CD4-positive, alpha-beta T cell treated with Interleukin-10 for 1 hour (primary cell): ENCODE data around the gene YOD1.

Source experiments
- DNase-seq: peaks from one replicate; pipeline ENCODE4 v3.0.0-alpha.2; 2020

The YOD1 gene

DNA sequence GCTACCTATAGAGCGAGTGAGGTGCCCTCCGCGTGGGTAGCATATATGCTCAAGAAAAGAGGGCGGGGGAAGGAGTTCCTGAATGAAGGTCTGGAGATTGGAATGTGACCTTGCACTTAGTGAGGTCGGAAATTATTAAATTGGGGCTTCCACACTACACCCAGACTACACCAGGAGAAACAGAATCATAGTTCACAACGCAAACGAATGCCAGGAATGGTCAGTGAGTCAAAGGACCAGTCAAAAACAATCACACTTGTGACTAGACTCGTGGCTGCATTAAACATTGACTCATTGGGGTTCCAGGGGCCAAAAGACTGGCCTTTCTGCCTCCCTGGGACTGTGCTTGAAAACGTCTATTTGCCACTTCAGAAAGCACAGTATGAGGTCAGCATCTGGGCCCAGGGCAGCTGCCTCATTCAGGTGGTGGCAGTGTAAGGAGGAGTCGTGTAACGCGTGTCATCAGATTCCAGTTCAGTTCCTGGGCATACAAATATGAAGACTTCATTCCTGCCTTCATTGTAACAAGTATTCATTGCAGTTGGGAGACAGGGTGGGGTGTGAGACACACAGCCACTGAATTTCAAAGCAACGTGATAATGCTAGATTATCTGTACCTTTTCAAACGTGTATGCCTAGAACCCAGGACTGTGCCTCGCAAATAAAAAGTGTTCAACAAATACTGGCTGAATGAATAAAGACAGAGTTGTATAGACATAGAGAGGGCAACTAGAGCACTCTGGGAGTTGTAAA, at the start of gene YOD1:
YOD1 (minus strand) TSS at position 18 of the 753 bp plus-strand sequence. CDS start 178 bp downstream, outside the sequence.
- DNase-seq = no peak

DNA sequence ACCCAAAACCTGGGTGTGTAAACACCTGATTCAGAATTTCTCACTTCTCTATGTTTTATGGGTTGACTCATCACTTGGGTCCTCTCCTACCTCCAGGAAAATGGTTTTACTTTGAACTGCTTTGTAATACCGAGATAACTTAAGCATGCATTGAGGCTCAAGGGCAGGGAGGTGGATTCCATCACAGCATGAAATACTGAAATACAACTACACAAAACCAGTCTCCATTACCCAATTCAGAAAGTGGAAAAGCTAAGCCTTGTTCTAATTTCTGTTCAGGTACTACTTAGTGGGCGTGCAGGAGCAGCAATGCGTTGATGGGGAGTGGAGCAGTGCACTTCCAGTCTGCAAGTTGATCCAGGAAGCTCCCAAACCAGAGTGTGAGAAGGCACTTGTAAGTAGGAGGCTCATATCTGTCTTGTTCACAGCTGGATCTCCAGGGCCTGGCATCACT, 46.9 kb upstream of the YOD1 start:
- DNase-seq = no peak

- DNase-seq = no peak
Observed at GRCh38 chr1:207093944-207094343, 42.9 kb upstream of the YOD1 start.

- DNase-seq = no peak
Observed at GRCh38 chr1:207091200-207091908, 40.3 kb upstream of the YOD1 start.

- DNase-seq = no peak
Observed at GRCh38 chr1:207089627-207090355, 38.8 kb upstream of the YOD1 start.

DNA sequence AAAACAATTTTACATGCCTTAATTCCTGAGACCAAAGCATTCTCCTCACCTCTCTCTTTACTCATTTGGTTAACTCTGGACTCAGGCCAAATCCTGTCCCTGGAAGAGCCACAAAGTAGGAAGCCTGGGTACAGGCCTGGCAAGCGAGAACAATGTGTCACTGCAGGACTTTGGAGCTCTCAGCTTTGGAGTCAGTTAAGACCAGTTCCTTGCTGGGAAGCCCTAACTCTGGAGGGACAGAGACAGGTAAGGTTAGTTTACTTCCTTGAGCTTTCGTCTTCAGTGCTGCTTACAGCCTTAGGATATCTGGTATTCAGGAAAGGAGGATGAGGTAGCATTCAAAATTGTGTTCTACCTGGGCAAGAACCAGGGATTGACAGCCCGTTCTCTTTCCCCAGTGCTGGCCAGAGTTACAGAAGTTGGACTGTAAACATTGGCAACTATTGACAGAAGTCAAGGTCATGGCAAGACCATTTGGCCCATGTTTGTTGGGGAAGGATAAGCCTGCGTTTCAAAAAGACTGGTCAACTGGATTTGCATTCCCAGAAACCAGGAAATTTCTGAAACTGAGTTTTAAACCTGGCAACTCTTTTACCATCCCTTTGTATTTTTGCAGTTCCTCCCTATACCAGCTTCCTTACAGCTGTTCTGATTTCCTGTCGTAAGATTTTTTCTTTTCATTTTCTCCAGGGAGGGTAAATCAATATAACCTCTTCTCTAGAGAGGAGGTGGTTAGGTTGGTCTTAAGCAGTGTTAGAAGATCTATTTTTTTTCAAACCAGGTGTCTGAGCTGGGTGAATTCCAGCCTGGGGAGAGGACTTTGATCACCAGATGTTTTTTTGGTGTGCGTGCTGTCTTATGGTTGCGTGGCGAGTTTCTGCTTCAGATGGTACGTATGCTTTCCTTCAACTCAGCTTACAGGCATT, 38.0 kb upstream of the YOD1 start, which contains the start of gene C4BPB:
C4BPB (plus strand) TSS at position 160 of the 926 bp plus-strand sequence; CDS start at position 832, 672 bp downstream.
- DNase-seq = peak; percentile 19

DNA sequence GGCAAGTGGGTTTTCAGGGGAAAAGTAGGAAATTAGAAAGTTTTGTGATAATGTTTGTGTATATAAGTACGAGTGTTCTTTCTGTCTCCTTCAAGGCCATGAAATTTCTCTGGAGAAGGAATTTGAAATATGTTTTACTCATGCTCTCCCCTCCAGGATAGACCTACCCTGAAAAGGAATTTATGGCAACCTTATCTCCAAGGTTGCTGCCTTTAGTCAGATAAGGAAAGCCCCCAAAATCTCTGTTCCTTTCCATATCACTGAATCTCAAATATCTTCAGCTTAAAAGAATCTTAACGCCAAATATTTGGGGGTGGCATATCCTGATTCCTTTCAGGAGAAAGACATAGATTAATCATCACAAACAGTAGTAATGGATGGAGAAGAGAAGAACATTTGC, 37.2 kb upstream of the YOD1 start:
- DNase-seq = no peak

GRCh38 chr1:207085887-207086286, 34.9 kb upstream of the YOD1 start:
- no peak for DNase-seq

GRCh38 chr1:207084701-207085180, 33.7 kb upstream of the YOD1 start:
- peak; percentile 72 for DNase-seq

GRCh38 chr1:207084232-207084631, 33.2 kb upstream of the YOD1 start:
- DNase-seq = no peak

GRCh38 chr1:207081806-207082205, 30.8 kb upstream of the YOD1 start:
- no peak for DNase-seq

- DNase-seq = no peak
Observed at GRCh38 chr1:207081088-207081487, 30.1 kb upstream of the YOD1 start.

GRCh38 chr1:207079706-207080241, 28.8 kb upstream of the YOD1 start:
- DNase-seq = no peak

DNA sequence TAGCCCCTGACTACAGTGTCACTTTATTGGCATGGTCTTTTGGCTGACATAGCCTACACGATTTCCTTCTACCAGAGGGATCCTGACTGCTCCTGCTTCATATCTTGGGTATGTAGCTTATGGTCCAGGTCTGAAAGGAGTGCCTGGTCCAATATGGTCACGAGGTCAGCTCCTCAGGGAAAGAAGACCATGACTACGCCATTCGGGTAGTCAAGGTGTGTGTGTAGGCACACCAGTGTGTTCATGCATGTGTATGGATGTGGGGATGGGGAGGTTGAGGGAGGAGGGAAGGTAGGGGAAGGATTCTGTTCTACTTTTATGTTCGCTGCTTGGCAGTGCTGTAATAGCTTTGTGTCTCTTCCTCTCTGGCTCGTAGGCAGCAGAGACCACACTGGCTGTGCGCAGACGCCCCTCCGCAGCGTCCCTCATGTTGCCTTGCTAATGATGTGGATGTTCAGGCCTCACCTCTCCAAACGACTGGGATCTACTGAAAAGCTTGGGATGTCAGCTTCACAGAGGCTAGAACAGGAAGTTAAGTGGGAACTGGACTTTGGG, 27.6 kb upstream of the YOD1 start:
- no peak for DNase-seq

- DNase-seq = peak; percentile 83
Observed at GRCh38 chr1:207077470-207078377, 26.7 kb upstream of the YOD1 start.

GRCh38 chr1:207077012-207077411, 26.0 kb upstream of the YOD1 start:
- no peak for DNase-seq

DNA sequence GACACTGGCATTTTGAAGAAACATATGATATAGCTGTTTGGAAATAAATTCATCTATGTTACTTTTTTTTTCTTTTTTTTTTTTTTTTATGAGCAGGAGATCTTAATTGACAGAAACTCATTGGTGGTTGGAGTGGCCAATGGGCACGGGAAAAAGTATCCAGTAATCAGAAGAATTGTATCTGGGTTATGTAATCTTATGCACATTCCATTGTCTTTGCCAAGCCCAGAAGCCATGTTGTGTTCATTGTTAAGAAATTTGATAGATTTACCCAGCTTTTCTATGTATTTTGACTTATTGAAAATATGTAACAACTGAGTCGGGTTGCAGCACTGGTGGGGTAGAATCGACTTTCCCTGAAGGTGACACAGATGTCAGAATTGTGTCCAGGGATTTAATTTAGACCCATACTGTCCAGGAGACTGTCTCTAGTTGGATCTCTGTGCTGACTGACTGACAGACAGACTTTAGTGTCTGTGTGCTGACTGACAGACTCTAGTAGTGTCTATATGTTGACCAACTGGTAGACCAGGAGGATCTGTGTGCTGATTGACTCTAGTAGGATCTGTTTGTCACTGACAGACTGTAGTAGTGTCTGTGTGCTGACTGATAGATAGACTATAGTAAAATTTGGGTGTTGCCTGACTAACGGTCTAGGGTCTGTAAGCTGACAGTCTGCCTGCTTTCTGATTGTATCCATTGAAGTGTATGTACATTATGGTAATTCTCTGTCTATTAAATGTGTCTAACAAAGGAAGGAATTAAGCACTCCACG, 25.4 kb upstream of the YOD1 start:
- DNase-seq = no peak

- no peak for DNase-seq
Observed at GRCh38 chr1:207073906-207074820, 23.2 kb upstream of the YOD1 start.
